TTC549 (cell line): ENCODE measurements around the gene HES5.

ENCODE experiments used
- FAIRE-seq: peaks from 2 replicates; lab custom pipeline; 2012; peaks lifted over from hg19 to GRCh38; lab: Jason Lieb, UNC

HES5 gene

DNA sequence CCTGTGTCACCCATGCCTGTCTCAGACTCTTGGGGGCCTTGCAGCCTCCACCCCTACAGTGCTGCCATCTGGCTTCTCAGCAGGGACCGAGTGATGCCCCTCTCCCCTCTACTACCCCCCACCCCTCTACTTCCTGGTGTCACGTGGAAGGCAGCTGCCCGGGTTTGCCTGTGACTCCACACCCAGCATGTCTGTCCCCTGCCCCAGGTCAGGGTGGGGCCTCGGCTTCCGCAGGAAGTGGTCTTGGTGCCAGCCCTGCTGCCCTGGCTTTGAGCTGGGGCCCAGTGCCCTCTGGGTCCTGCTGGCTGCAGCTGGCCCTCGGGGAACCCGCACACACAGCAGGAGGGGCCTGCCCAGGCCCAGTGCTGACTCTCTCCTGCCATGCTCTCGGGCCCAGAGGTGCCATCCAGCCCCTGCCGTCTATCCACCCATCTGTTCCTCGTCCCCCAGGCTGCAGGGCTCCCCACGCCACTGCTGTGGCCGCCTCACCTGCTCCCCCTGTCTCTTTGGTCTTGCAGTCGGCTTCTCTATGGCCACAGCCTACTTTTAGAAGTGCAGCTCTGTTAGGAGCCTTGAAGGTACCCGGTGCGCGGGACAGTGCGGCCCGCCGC, 30.0 kb downstream of the HES5 start:
- no peak for FAIRE-seq

DNA sequence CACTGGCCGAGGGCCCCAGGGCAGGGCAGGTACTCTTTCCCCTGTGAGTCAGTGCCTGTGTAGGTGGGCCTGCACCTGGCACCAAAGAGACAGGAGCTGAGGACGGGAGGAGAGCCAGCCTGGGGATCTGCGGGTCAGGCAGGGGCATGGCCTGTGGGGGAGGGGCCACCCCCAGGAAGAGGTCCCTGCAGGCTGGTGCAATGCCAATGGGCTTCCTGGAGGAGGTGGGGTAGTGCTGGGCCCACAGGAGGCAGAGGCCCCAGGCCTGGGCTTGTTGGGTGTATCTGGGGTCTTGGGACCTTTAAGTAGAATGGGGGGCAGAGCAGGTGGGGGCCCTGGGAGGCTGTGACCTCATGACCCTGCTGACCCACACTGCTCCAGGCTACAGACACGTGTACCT, 30.8 kb downstream of the HES5 start:
- FAIRE-seq, result no peak

GRCh38 chr1:2498648-2499047, 31.4 kb downstream of the HES5 start:
- FAIRE-seq, result no peak

GRCh38 chr1:2497891-2498290, 32.2 kb downstream of the HES5 start:
- no peak for FAIRE-seq

DNA sequence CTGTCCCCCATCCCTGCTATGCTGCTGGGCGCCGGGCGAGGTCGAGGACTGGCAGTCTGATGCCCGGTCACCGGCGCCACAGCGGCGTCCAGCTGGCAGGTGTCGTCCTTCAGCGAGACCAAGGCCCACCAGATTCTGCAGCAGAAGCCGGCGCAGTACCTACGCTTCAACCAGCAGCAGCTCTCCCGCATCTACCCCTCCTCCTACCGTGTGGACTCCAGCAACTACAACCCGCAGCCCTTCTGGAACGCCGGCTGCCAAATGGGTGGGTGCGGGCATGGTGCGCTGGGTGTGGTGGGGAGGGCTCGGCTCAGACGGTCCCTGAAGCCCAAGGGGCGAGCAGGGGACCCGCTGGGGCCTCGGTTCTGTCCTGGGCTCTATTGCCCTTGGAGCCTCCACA, 33.3 kb downstream of the HES5 start:
- FAIRE-seq, result no peak

- no peak for FAIRE-seq
Measured at GRCh38 chr1:2496087-2496622, 33.9 kb downstream of the HES5 start.

GRCh38 chr1:2495546-2495945, 34.5 kb downstream of the HES5 start:
- no peak for FAIRE-seq

GRCh38 chr1:2495026-2495425, 35.0 kb downstream of the HES5 start:
- FAIRE-seq, result no peak

DNA sequence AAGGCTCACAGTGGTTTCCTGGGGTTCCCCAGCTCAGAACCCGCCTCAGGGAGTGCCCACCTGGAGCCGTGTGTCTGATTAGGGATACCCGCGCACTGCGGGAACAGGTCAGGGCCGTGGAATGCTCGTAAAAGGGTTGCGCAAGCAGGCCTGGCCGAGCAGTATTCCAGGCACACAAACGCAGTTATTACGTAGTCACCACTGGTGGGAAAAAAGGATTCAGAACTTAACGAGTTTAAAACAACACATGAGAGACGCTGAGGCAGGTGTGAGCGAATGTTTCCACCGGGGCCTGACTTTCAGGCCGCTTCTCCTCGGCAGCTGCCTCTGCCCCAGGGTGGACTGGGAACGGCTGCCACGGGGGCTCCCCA, 35.8 kb downstream of the HES5 start:
- FAIRE-seq, result no peak

DNA sequence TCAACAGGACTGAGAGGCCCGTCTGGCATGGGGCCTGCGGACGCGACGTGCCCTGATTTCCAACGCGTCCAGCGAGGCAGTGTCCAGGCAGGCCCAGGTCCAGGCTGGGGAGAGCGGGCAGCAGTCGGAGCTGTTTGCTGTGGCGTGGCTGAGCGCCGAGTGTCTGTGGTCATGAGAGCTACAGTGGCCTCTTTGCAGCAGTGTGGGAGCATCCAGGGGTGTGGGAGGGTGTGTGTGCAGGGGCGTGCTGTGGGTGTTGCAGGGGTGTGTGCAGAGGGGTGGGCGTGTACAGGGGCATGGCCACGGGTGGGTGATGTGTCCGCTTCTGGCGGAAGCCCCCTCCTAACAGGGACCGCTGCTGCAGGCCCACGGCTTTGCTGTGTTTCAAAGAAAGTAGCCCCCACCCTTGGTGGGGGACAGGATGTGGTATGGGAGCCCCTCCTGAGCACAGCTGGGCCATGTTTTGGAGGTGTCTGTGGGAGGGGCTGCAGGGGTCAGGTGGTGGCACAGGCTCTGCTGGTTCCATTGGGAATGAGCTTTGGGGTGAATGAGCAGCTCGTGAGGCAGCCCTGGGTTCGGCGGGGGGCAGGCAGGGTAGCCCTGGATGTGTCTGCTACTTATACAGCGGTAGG, 36.3 kb downstream of the HES5 start:
- FAIRE-seq, result no peak

GRCh38 chr1:2493218-2493617, 36.8 kb downstream of the HES5 start:
- no peak for FAIRE-seq

DNA sequence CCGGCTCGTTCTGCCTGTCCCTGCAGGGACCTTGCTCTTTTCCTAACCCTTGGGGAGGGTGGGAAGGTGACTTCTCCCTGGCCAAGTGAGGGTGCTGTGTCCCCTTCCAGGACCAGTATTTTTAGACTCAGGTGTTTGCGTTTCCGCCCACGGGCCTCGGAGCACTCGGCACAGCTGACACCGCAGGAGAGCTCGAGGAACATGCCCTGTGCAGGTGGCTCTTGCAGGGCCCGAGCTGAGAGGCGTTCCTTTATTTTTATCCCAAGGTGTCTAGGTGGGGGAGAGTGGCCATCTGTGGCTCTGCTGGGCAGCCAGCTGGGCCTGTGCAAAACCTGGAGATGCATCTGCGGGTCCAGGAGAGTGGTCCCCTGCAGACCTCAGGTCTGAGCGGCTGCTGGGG, 38.0 kb downstream of the HES5 start:
- no peak for FAIRE-seq

GRCh38 chr1:2489615-2490014, 40.4 kb downstream of the HES5 start:
- FAIRE-seq, result no peak

- FAIRE-seq, result no peak
Measured at GRCh38 chr1:2488688-2489087, 41.4 kb downstream of the HES5 start.

- no peak for FAIRE-seq
Measured at GRCh38 chr1:2486558-2486957, 43.5 kb downstream of the HES5 start.

DNA sequence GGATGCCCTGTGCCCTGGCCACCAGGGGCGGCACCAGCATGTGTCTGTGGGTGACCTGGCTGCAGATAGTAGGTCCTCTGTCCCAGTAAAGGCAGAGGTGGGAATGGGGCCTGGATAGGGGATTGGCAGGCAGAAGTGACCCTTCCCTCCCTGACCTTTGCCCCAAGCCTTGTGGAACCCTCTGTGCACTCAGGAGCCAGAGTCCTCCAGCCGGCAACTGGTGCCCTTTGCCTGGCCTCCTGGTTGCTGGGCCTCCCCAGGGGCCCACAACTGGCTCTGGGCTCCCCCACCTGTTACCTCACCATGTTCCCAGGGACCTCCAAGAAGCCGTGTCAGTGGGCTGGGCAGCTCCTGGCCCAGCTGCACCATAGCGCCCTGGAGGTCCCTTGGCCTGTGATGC, 44.0 kb downstream of the HES5 start:
- no peak for FAIRE-seq

GRCh38 chr1:2483970-2484369, 46.1 kb downstream of the HES5 start:
- no peak for FAIRE-seq

DNA sequence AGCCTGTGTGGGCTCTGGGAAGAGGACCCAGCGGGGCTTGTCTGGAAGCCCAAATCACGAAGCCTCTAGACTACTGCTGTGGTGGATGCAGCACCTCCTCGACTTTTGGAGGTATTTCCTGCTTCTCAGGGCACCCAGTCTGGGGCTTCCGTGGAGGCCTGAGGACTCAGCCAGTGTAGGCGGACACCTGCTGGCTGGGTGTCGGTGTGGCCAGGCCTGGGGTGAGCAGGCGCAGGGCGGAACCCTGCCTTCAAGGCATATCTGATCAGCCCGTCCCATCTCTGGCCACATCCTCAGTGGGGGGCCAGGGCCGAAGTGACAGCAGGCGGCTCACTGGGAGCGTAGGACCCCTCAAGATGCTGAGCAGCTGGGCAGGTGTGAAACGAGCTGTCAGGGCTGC, 47.0 kb downstream of the HES5 start:
- no peak for FAIRE-seq

DNA sequence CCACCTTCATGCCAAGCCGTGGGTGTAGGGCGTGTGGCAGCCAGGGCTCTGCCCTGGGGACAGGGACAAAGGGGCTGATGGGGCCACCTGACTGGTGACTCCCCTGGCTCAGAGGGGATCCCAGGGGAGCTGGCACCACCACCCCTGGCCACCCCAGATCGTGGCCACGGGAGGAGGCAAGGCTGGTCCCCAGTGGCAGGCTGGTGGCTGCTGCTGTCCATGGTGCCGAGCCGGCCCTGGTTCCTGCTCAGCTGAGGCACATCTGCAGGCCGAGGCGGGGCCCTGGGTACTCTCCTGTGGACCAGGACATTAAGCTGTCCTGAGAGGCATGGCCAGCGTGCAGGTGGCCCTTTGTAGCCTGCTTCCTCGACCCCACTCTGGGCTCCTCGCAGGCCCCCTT, 47.5 kb downstream of the HES5 start:
- no peak for FAIRE-seq

DNA sequence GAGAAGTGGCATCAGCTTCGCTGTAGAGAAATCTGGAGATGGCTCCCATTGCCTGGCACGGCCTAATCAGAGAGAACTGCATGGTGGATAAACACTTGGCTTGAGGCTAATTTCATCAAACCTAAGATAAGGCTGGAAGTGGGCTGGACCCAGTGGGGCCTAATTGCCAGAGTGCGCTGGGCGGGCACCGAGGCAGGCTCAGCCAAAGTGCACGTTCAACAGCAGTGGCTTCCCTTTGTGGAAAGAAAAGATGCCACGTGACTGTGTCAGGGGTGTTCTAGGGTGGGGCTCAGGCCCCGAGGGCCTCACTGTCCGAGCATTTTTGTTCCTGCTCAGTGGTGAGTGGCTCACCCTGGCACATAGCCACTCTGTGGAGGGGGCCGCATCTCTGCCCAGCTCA, 48.2 kb downstream of the HES5 start:
- no peak for FAIRE-seq

- FAIRE-seq, result no peak
Measured at GRCh38 chr1:2480986-2481364, 49.1 kb downstream of the HES5 start.

- FAIRE-seq, result no peak
Measured at GRCh38 chr1:2480236-2480985, 49.7 kb downstream of the HES5 start.

- no peak for FAIRE-seq
Measured at GRCh38 chr1:2479618-2480017, 50.4 kb downstream of the HES5 start.

DNA sequence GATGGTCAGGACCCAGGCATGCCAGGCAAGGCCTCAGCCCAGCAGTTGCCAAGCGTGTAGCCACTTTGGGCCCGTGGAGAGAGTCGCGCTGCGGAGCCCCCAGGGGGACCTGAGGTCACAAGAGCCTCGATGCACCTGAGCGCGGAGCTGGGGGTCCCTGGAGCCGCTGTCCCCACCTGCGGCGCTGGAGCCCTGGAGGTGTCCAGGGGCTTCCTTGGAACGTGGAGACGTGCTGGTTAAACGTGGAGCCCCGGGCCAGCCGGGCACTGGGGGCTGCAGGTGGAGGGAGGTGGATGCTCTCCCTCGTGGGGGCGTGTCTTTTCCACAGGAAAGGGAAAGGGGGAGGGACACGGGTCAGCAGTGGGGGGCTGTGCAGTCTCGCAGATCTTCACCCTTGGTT, 50.9 kb downstream of the HES5 start:
- no peak for FAIRE-seq
